MCF 10A (cell line): Measurements from ENCODE around the gene TMUB1. TPM values are rescaled to one million over a fixed set of nuclear protein-coding genes. Genes with fewer than 3 reads are reported as not detected.

Source experiments
- BruUV-seq: library from RNA; stranded (reverse); fragments of 400-500 nt; replicated peaks from 2 replicates; lab custom pipeline; 2021; lab: Mats Ljungman, UMichigan
- CTCF ChIA-PET: fragments of 300-600 bp; sonication (Branson Sonifier 250); formaldehyde crosslinking; extraction: SDS; loops from one replicate; lab custom pipeline; 2021; ENCODE audit warnings: antibody characterized with exemption, inconsistent platforms; lab: Yijun Ruan, JAX
- POLR2A ChIA-PET: fragments of 300-600, 350-650 bp; sonication (Branson Sonifier 250); formaldehyde crosslinking; extraction: SDS; loops from one replicate; lab custom pipeline; 2020; ENCODE audit warnings: antibody characterized with exemption, inconsistent platforms; lab: Yijun Ruan, JAX
- DNase-seq: peaks from one replicate; pipeline ENCODE4 v3.0.0-alpha.2; 2018; ENCODE audit not compliant: unreplicated experiment
- H3K27ac Mint-ChIP-seq: one replicate; pipeline ENCODE4 v1.8.0; 2022; ENCODE audit warnings: mild to moderate bottlenecking, low read depth, mixed read lengths; ENCODE audit not compliant: unreplicated experiment
- H3K27me3 Mint-ChIP-seq: one replicate; pipeline ENCODE4 v1.8.0; 2022; ENCODE audit warnings: mixed read lengths; ENCODE audit not compliant: insufficient read depth, unreplicated experiment
- H3K36me3 Mint-ChIP-seq: one replicate; pipeline ENCODE4 v1.8.0; 2022; ENCODE audit warnings: mild to moderate bottlenecking, moderate library complexity, mixed read lengths; ENCODE audit not compliant: insufficient read depth, unreplicated experiment
- H3K4me1 Mint-ChIP-seq: one replicate; pipeline ENCODE4 v1.8.0; 2022; ENCODE audit warnings: mixed read lengths; ENCODE audit not compliant: insufficient read depth, unreplicated experiment
- H3K4me3 Mint-ChIP-seq: one replicate; pipeline ENCODE4 v1.8.0; 2022; ENCODE audit warnings: mild to moderate bottlenecking, moderate library complexity, mixed read lengths; ENCODE audit not compliant: unreplicated experiment
- H3K9me3 Mint-ChIP-seq: one replicate; pipeline ENCODE4 v1.8.0; 2022; ENCODE audit warnings: mixed read lengths; ENCODE audit not compliant: unreplicated experiment
- CTCF ChIP-seq: fragments of 200-600 bp; IDR thresholded peaks from one replicate; pipeline ENCODE4 v1.8.0; 2022; ENCODE audit warnings: antibody characterized with exemption, mild to moderate bottlenecking; ENCODE audit not compliant: unreplicated experiment
- intact Hi-C: fragments of 100-400 bp; cut with micrococcal nuclease; formaldehyde crosslinking; loops from 2 replicates; pipeline ENCODE4 v1.14.1; 2022
- total RNA-seq: library from RNA; stranded (reverse); gene quantifications from 2 replicates; pipeline ENCODE4 v1.2.3, GENCODE V29; 2022

Gene TMUB1
- total RNA-seq, 1 experiment from 2014 or later, result 30.1 TPM

- H3K27me3 Mint-ChIP-seq, result no peaks in the 10 kb centered on the region
- intact Hi-C loops, result loop anchor here (1.0 kb wide), 2 partner anchors 48 to 179 kb away; no protein-coding TSS in a partner anchor
- no peak overlapping the region for H3K4me3 Mint-ChIP-seq
- ChIA-PET CTCF (interaction anchor here (0.6 to 2.3 kb wide), 38 partner anchors 8 to 910 kb away, joined by 3 to 11 read pairs (median 4); no protein-coding TSS in a partner anchor), POLR2A (interaction anchor here (1.7 kb wide), 1 partner anchor 9 kb away, joined by 12 read pairs; no protein-coding TSS in a partner anchor)
- BruUV-seq, result no TSS peak
- H3K9me3 Mint-ChIP-seq, result no peaks in the 10 kb centered on the region
- H3K4me1 Mint-ChIP-seq, result peaks cover 6% of the 10 kb centered on the region
- H3K27ac Mint-ChIP-seq, result no peak overlapping the region
- peak; percentile 96 for TF ChIP-seq CTCF
- DNase-seq, result peak; percentile 82
- H3K36me3 Mint-ChIP-seq, result peaks cover 46% of the 10 kb centered on the region
These were observed 40.6 kb upstream of the TMUB1 start for GRCh38 chr7:151123822-151124464.

GRCh38 chr7:151123158-151123821 is 40.0 kb upstream of the TMUB1 start:
- Mint-ChIP-seq H3K4me1 (peaks cover 6% of the 10 kb centered on the region), H3K9me3 (no peaks in the 10 kb centered on the region), H3K27ac (no peak overlapping the region), H3K27me3 (no peaks in the 10 kb centered on the region), H3K4me3 (no peak overlapping the region), H3K36me3 (peaks cover 46% of the 10 kb centered on the region)
- BruUV-seq, result no TSS peak
- ChIA-PET CTCF (interaction anchor here (0.6 to 2.3 kb wide), 29 partner anchors 9 to 792 kb away, joined by 3 to 11 read pairs (median 4); no protein-coding TSS in a partner anchor), POLR2A (interaction anchor here (1.7 kb wide), 1 partner anchor 9 kb away, joined by 12 read pairs; no protein-coding TSS in a partner anchor)
- intact Hi-C loops, result no loop called here
- DNase-seq, result no peak
- no peak for TF ChIP-seq CTCF

GRCh38 chr7:151122796-151123157 is 39.5 kb upstream of the TMUB1 start:
- ChIA-PET CTCF (interaction anchor here (0.6 to 2.3 kb wide), 8 partner anchors 9 to 613 kb away, joined by 3 to 11 read pairs (median 4); no protein-coding TSS in a partner anchor), POLR2A (no interaction called here)
- DNase-seq, result no peak
- Mint-ChIP-seq H3K4me1 (peaks cover 6% of the 10 kb centered on the region), H3K9me3 (no peaks in the 10 kb centered on the region), H3K27ac (no peak overlapping the region), H3K27me3 (no peaks in the 10 kb centered on the region), H3K36me3 (peaks cover 46% of the 10 kb centered on the region), H3K4me3 (no peak overlapping the region)
- BruUV-seq, result no TSS peak
- no peak for TF ChIP-seq CTCF
- intact Hi-C loops, result no loop called here

- no peak overlapping the region for H3K27ac Mint-ChIP-seq
- no peak for DNase-seq
- H3K9me3 Mint-ChIP-seq, result no peaks in the 10 kb centered on the region
- ChIA-PET CTCF (interaction anchor here (0.6 to 1.2 kb wide), 2 partner anchors 54 to 745 kb away, joined by 4 read pairs; no protein-coding TSS in a partner anchor), POLR2A (no interaction called here)
- H3K36me3 Mint-ChIP-seq, result peaks cover 46% of the 10 kb centered on the region
- H3K4me3 Mint-ChIP-seq, result no peak overlapping the region
- TF ChIP-seq CTCF, result no peak
- intact Hi-C loops, result no loop called here
- no TSS peak for BruUV-seq
- no peaks in the 10 kb centered on the region for H3K27me3 Mint-ChIP-seq
- peaks cover 6% of the 10 kb centered on the region for H3K4me1 Mint-ChIP-seq
These were observed 39.0 kb upstream of the TMUB1 start for GRCh38 chr7:151122276-151122675.
